ENCODE results near the gene CST2.
"Not testable (repeated sequence)": the region's sequence is repeated elsewhere in the genome, so short reads cannot be mapped to it uniquely, and the experiment has no call there.

CST2 gene

GRCh38 chr20:23823621-23824324, 2.8 kb downstream of the CST2 start:
- Histone ChIP-seq H3K4me1 (ENCODE audit: control insufficient read depth in 1 of 2, insufficient read depth in 1 of 2, low read depth in 1 of 2, low read length in 1 of 2) (no peaks in the 10 kb centered on the region), H3K27ac (no peak overlapping the region), H3K4me3 (ENCODE audit: low read depth in 1 of 2, low read length in 1 of 2) (no peak overlapping the region), H3K36me3 (no peaks in the 10 kb centered on the region), H3K27me3 (peaks cover 5% of the 10 kb centered on the region), H3K9me3 (no peaks in the 10 kb centered on the region)
- no peak for TF ChIP-seq CTCF (IDR thresholded peaks at IDR 0.05)

GRCh38 chr20:23823111-23823510, 3.4 kb downstream of the CST2 start:
- Histone ChIP-seq H3K27me3 (peaks cover 5% of the 10 kb centered on the region), H3K4me3 (ENCODE audit: low read depth in 1 of 2, low read length in 1 of 2) (no peak overlapping the region), H3K27ac (no peak overlapping the region), H3K4me1 (ENCODE audit: control insufficient read depth in 1 of 2, insufficient read depth in 1 of 2, low read depth in 1 of 2, low read length in 1 of 2) (no peaks in the 10 kb centered on the region), H3K9me3 (no peaks in the 10 kb centered on the region), H3K36me3 (no peaks in the 10 kb centered on the region)
- no peak for TF ChIP-seq CTCF (IDR thresholded peaks at IDR 0.05)

GRCh38 chr20:23820493-23820892, 6.0 kb downstream of the CST2 start:
- H3K4me3 ChIP-seq (ENCODE audit: low read depth in 1 of 2, low read length in 1 of 2), result no peak overlapping the region
- no peaks in the 10 kb centered on the region for H3K36me3 ChIP-seq
- peaks cover 5% of the 10 kb centered on the region for H3K27me3 ChIP-seq
- H3K4me1 ChIP-seq (ENCODE audit: control insufficient read depth in 1 of 2, insufficient read depth in 1 of 2, low read depth in 1 of 2, low read length in 1 of 2), result no peaks in the 10 kb centered on the region
- no peaks in the 10 kb centered on the region for H3K9me3 ChIP-seq
- no peak overlapping the region for H3K27ac ChIP-seq
- TF ChIP-seq CTCF (IDR thresholded peaks at IDR 0.05), result no peak

- not testable (repeated sequence) for H3K36me3 ChIP-seq; H3K4me1 ChIP-seq (ENCODE audit: control insufficient read depth in 1 of 2, insufficient read depth in 1 of 2, low read depth in 1 of 2, low read length in 1 of 2); H3K27ac ChIP-seq; H3K9me3 ChIP-seq; H3K27me3 ChIP-seq; H3K4me3 ChIP-seq (ENCODE audit: low read depth in 1 of 2, low read length in 1 of 2)
Observed at GRCh38 chr20:23811559-23811958, 15.0 kb downstream of the CST2 start.

- H3K9me3 ChIP-seq, H3K36me3 ChIP-seq, H3K27me3 ChIP-seq: not testable (repeated sequence)
Observed at GRCh38 chr20:23810349-23810748, 16.2 kb downstream of the CST2 start.

GRCh38 chr20:23800865-23801264, 25.7 kb downstream of the CST2 start:
- H3K36me3 ChIP-seq, result no peaks in the 10 kb centered on the region
- H3K27me3 ChIP-seq, result no peaks in the 10 kb centered on the region
- no peak overlapping the region for H3K27ac ChIP-seq
- no peak overlapping the region for H3K4me3 ChIP-seq (ENCODE audit: low read depth in 1 of 2, low read length in 1 of 2)
- no peaks in the 10 kb centered on the region for H3K4me1 ChIP-seq (ENCODE audit: control insufficient read depth in 1 of 2, insufficient read depth in 1 of 2, low read depth in 1 of 2, low read length in 1 of 2)
- TF ChIP-seq CTCF (IDR thresholded peaks at IDR 0.05), result no peak
- no peaks in the 10 kb centered on the region for H3K9me3 ChIP-seq

More at GRCh38 chr20:23810349-23810748, 16.2 kb downstream of the CST2 start:
- not testable (repeated sequence) for H3K4me3 ChIP-seq (ENCODE audit: low read depth in 1 of 2, low read length in 1 of 2); H3K4me1 ChIP-seq (ENCODE audit: control insufficient read depth in 1 of 2, insufficient read depth in 1 of 2, low read depth in 1 of 2, low read length in 1 of 2); H3K27ac ChIP-seq

- not testable (repeated sequence) for H3K4me3 ChIP-seq (ENCODE audit: low read depth in 1 of 2, low read length in 1 of 2); H3K9me3 ChIP-seq; H3K36me3 ChIP-seq; H3K4me1 ChIP-seq (ENCODE audit: control insufficient read depth in 1 of 2, insufficient read depth in 1 of 2, low read depth in 1 of 2, low read length in 1 of 2); H3K27ac ChIP-seq; H3K27me3 ChIP-seq
Observed at GRCh38 chr20:23799216-23799847, 27.2 kb downstream of the CST2 start.

All from neutrophil (primary cell).